Stimulated activated CD4-positive, alpha-beta T cell treated with anti-CD3 and anti-CD28 coated beads, TNF-alpha, amount 100 ng/mL, for 48 hours (primary cell): ENCODE results near the gene DCAF8.

ENCODE experiments used
- DNase-seq, 3 donors: peaks; one replicate each; pipeline ENCODE4 v3.0.0-alpha.2; 2020; ENCODE audit warnings: low read depth in 3 of 3

The DCAF8 gene

DNA sequence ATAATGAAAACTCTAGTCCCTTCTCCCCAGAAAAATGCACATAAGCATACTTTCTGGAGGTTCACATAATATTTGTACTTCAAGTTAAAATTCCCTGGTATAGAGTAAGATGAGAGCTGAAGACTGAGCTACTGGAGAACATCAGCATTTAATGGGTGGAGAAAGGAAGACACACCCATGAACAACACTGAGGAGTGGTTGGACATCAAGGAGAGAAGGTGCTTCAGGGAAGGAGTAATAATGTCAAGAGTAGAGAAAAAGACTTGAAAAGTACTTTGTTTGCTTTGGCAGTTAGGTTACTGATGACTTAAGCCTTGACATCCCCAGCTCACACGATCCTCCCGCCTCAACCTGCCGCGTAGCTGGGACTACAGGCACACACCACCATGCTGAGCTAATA, 35.3 kb downstream of the DCAF8 start:
- no peak for DNase-seq

- DNase-seq = no peak
Measured at GRCh38 chr1:160226623-160227022, 35.7 kb downstream of the DCAF8 start.

DNA sequence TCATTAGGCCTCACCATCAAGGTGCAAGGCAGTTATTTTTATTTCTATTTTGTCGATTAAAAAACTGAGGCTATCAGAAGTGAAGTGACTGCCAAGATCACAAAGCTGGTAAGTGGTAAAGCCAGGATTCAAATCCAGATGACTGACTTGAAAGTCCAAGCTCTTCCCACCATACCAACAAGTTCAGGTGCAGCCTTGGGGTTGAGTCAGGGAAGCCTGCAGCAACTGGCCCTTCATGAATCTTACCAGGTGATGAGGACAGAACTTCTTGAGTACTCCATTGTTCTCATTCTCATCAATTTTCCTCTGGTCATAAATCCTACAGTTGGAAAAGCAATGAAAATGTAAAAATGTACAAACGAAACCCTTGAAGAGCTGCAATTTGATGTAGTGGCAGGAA, 37.0 kb downstream of the DCAF8 start:
- no peak for DNase-seq

- no peak for DNase-seq
Measured at GRCh38 chr1:160224606-160225005, 37.7 kb downstream of the DCAF8 start.

GRCh38 chr1:160222546-160222945, 39.8 kb downstream of the DCAF8 start:
- DNase-seq = no peak

DNA sequence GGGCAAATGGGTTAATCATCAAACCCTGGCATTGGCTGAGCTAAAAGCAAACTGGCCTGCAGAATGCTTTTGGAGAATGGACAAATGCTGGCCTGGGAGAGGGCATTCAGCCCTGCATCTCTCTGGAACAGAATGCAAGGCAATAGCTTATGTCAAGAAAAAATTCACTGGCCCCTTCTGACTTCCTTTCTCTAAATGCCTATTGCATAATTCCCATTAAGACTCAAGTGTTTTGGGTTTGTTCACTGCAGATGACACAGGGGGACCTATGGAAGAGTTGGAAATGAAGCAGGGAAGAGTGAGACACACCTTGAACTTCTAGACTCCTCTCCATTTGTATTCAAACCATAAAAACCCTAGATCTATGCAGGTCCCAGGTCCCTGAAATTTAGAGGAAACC, 41.3 kb downstream of the DCAF8 start:
- no peak for DNase-seq

GRCh38 chr1:160220301-160220700, 42.0 kb downstream of the DCAF8 start:
- no peak for DNase-seq

- DNase-seq = no peak
Measured at GRCh38 chr1:160219062-160219929, 43.1 kb downstream of the DCAF8 start.

GRCh38 chr1:160217481-160218051, 44.8 kb downstream of the DCAF8 start:
- no peak for DNase-seq

GRCh38 chr1:160216301-160216700, 46.0 kb downstream of the DCAF8 start:
- no peak for DNase-seq

DNA sequence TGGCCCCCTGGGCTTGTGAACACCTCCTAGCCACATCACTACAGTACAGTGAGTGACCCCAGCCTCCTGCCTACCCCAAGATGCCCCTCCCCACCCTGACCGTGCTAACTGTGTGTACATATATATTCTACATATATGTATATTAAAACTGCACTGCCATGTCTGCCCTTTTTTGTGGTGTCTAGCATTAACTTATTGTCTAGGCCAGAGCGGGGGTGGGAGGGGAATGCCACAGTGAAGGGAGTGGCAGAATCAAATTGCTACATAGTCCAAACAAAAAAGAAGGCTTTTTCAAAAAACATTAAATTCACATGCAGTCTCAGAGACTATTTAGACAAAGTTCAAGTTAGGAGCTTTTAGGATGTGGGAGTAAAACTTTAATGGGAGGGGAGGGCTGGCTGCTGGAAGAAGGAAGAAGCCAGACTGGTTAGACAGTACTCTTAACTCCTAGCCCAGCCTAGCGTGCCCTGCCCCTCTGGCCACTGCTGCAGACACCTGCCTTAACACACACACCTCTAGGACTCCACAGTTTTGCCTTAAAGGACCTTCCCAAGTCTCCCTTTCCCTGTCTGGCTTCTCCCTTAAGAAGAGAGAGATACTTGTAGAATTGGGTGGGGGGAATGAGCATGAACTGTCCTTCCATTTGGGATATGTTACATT, 47.7 kb downstream of the DCAF8 start:
- DNase-seq = no peak

GRCh38 chr1:160211046-160211790, 51.1 kb downstream of the DCAF8 start:
- no peak for DNase-seq

- DNase-seq = no peak
Measured at GRCh38 chr1:160210561-160210960, 51.8 kb downstream of the DCAF8 start.

DNA sequence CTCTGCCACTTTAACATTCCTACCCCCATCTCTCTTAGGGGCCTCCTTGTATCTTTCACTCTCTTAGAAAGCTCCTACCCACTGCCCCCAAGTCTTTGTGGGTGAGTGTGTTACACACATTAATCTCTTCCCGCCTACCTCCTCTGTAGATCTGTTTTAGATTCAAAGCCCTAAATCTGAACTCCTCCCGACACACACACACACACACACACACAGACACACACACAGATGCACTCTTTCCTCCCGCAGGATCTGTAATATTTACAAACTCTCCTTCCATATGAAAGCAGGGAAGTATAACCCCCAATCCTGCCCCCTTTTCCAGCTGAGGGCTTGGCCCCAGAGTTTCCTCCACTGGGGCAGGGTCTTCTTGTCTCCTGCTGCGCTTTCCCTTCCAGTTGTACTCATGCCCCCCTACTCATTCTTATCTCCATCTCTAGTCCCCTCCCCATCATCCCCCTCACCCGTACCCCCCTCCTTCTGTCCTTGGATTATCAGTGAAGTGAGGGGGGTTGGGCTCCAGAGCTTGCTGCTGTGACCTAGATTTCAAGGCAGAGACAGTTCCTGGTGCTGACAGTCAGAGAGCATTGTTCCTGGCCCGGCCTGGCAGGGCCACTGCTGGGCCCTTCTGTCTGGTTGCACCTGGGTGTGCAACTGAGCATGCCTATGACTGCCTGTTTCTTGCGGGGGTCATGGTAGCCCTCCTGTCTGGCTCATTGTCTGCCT, 52.9 kb downstream of the DCAF8 start:
- no peak for DNase-seq

- DNase-seq = no peak
Measured at GRCh38 chr1:160208557-160209320, 53.6 kb downstream of the DCAF8 start.

- DNase-seq = no peak
Measured at GRCh38 chr1:160207771-160208556, 54.4 kb downstream of the DCAF8 start.

- no peak for DNase-seq
Measured at GRCh38 chr1:160207118-160207650, 55.2 kb downstream of the DCAF8 start.

DNA sequence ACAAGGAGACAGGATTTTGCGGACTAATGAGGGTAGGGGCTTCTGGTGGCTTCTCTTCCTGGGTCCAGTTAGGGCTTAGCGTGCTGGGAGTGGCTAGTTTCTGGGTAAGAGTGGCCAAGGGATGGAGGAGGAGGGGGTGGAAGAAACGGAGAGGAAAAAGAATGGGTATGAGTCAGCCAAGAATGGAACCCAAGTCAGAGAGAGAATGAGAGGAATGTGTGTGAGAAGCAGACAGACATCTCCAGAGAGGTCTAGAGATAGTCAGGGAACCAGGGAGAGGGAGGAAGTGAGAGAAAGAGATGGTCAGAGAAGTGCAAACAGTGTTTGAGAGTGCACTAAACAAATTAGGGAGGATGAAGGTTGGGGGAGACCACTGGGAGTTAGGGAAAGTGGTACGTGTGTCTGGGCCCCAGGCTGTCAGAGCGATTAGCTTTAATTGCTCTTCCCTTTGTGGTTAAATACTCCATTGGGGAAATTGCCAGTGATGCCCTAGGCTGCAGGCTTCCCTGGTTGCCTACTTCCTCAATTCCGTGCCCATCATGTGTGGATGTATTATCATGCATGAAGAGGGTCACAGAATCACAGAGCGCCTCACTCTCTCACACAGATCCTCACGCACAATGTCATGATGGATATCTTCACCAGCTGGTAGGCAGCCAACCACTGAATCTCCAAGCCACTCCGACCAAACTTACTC, 55.8 kb downstream of the DCAF8 start:
- no peak for DNase-seq

DNA sequence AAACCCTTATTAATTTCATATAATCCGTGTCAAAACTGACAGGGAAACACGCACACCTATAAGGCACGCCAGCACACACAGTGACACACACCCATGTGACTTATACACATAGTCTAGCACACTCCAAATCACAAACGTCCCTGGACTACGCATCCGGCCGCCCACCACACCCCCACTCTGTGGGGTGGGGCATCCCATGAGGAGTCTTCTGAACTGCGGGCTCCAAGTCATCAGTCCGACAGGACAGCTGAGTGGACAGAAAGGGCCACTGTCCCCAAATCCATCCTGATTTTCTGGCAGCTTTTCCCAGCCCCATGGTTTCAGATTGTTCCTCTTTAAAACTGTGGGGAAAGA, 56.3 kb downstream of the DCAF8 start:
- peak; percentile 19 to 37 (median 22) for DNase-seq
